Measurements from ENCODE around the gene ZNF726.
"Not testable (repeated sequence)": the region's sequence is repeated elsewhere in the genome, so short reads cannot be mapped to it uniquely, and the experiment has no call there.

ZNF726 gene

GRCh38 chr19:23946569-23946968 lies 31.9 kb downstream of the ZNF726 start:
- DNase-seq: no peak

- DNase-seq: no peak
These were observed 34.9 kb downstream of the ZNF726 start for GRCh38 chr19:23949611-23950010.

DNA sequence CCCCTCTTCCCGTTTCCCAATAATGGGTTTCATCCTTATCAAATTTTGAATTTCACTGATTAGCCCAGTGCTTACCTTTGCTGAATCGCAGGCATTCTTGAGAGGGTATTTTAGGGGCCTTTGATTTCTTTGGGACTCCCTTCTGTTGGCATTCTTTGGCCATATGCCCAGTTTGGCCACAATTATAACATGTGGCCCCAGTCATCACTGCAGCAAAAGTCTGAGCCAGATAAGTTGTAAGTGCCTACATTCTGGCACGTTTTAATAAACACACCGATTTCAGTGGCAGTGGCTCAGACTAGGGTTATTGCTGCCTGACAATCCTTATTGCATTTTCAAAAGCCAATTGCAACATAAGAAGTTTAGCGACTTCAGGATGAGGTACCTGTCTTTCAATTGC lies 41.4 kb downstream of the ZNF726 start:
- DNase-seq: no peak

DNA sequence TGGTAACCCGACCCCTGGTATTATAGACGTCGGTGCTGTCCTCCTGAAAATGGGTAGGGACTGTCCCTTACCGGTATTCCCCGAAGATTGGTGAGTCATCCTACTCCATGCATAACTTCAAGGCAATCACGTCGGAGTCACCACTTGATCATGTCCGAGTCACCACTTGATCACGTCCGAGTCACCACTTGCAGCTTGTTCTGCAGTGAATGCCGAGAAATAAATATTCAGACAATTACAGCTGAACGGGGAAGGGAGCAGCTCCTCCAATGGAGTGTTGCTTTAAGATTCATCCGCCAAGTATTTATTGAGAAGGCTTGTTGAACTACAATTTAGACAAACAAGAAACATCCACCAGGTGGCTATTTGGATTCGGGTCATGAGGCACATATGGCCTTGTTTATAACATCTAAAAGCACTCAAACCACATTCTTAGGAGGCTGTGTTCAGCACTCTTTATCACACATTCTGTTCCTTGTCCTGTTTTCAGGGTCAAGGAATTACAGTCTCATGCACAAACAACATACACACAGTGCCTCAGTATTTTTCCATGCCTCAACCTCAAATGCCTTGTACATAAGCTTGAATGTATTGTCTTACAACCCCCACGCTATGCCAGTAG lies 43.1 kb downstream of the ZNF726 start:
- DNase-seq: no peak

DNA sequence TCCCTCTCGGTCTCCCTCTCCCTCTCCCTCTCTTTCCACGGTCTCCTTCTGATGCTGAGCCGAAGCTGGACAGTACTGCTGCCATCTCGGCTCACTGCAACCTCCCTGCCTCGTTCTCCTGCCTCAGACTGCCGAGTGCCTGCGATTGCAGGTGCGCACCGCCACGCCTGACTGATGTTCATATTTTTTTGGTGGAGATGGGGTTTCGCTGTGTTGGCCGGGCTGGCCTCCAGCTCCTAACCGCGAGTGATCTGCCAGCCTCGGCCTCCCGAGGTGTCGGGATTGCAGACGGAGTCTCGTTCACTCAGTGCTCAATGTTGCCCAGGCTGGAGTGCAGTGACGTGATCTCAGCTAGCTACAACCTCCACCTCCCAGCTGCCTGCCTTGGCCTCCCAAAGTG lies 48.7 kb downstream of the ZNF726 start:
- DNase-seq: not testable (repeated sequence)

DNA sequence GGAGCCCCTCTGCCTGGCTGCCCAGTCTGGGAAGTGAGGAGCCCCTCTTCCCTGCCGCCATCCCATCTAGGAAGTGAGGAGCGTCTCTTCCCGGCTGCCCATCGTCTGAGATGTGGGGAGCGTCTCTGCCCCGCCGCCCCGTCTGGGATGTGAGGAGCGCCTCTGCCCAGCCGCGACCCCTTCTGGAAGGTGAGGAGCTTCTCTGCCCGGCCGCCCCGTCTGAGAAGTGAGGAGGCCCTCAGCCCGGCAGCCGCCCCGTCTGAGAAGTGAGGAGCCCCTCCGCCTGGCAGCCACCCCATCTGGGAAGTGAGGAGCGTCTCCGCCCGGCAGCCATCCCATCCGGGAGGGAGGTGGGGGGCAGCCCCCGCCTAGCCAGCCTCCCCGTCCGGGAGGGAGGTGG lies 49.2 kb downstream of the ZNF726 start:
- not testable (repeated sequence) for DNase-seq

- DNase-seq: not testable (repeated sequence)
These were observed 49.6 kb downstream of the ZNF726 start for GRCh38 chr19:23964334-23964733.

- no peak for DNase-seq
These were observed 54.9 kb downstream of the ZNF726 start for GRCh38 chr19:23969630-23970029.

DNA sequence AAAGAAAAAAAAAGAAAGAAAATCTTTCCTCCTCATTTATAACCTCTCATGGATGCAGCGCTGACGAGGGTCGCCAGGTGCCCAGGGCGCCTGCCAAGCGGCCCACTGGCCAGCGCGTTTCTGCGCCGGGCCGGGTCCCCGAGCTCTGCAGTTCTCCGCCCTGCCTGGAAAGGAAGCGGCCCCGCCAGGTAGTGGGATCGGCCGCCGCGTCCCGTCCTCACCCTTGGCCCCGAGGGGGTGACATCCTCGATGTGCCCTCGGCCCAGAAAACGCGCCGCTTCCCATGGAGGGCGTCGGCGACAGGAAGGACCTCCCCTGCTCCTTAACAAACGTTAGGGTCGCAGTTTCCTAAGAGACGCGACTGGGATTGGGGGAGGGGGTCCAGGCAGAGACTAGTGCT lies 56.9 kb downstream of the ZNF726 start:
- peak; percentile 34 for DNase-seq

- DNase-seq: peak; percentile 6
These were observed 57.5 kb downstream of the ZNF726 start for GRCh38 chr19:23972161-23972560.

GRCh38 chr19:23974941-23975340 lies 60.3 kb downstream of the ZNF726 start:
- no peak for DNase-seq

- not testable (repeated sequence) for DNase-seq
These were observed 61.9 kb downstream of the ZNF726 start for GRCh38 chr19:23976631-23977030.

DNA sequence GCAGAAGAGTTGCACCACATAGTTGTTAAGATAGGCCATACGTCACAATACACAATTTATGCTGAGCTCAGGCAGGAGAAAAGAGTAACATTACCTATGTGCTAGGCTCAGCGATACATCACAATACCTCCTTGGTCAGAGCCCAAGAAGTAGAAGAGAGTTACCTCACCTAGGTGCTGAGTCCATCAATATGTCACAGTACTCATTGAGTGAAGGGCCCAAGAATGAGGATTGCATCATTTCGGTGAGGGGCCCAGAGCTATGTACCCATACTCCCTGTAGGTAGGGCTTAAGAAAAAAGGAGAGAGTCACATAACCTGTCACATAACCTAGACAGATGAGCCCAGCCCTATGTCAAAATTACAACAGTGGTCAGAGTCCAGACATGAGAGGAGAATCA lies 62.6 kb downstream of the ZNF726 start:
- not testable (repeated sequence) for DNase-seq

DNA sequence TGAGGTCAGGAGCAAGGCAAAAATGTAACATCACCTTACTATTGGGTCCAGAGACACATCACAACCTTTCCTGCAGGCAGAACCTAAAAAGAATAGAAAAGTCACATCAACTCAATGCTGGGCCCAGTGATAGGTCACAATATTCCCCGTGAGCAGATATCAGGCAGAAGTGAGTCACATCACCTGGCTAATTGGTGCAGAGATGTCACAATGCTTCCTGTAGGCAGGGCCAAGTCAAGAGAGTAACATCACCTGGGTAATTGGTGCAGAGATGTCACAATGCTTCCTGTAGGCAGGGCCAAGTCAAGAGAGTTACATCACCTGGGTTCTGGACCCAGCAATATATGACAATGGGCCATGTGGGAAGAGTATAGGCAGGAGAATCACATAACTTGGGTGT lies 63.4 kb downstream of the ZNF726 start:
- DNase-seq: no peak

- no peak for DNase-seq
These were observed 66.1 kb downstream of the ZNF726 start for GRCh38 chr19:23980805-23981204.

GRCh38 chr19:23981863-23982262 lies 67.2 kb downstream of the ZNF726 start:
- no peak for DNase-seq

- no peak for DNase-seq
These were observed 68.7 kb downstream of the ZNF726 start for GRCh38 chr19:23983406-23983805.

All from retina (tissue), 1 donor.